ENCODE data around the gene TRPM3. TPM values are rescaled to one million over a fixed set of nuclear protein-coding genes. Genes with fewer than 3 reads are reported as not detected.

Gene TRPM3
- total and polyA plus RNA-seq, 9 of the 15 experiments (the other 6 are each of a cell fraction or from before 2014, with no cell fraction given), result 0.04 TPM; not detected in 8

DNA sequence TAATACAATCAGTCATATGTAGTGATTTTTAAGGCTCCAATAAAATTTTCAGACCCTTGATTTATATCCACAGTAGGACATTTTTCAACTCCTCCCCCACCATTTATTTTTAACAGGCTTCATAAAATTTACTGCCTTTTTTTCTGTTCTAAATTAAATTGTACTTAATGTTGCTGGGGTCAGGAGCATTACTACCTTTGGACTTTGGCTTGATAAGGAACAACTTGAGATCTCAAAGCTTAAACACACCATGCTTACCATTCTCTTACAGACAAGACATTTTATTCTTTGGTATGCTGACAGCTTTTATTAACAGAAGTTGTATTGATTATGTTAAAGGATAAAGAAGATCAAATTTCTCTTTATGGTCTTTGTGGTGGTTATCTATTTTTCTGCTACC is 30.5 kb downstream of the TRPM3 start:
- H3K27me3 ChIP-seq (ENCODE audit: control insufficient read depth in 2 of 2, insufficient read depth in 2 of 2, low read length in 2 of 2), result no peaks in the 10 kb centered on the region
- ATAC-seq, result no peak
- H4K20me1 ChIP-seq (replicated peaks; ENCODE audit: control insufficient read depth, insufficient read depth, low read length), result no peaks in the 10 kb centered on the region
- no peak for DNase-seq (ENCODE audit: extremely low read depth in 1 of 4, low spot score in 3 of 4)
- no peak for FAIRE-seq
- CTCF ChIA-PET (ENCODE audit: low intra/inter-chr PET ratio), result no interaction called here
- H3K9me3 ChIP-seq (replicated peaks; ENCODE audit: control insufficient read depth, insufficient read depth, low read depth, low read length), result no peaks in the 10 kb centered on the region
- no peak overlapping the region for H2AFZ ChIP-seq (ENCODE audit: low read depth, low read length)
- H3K4me2 ChIP-seq (ENCODE audit: insufficient read depth, low read length), result no peak overlapping the region
- no peaks in the 10 kb centered on the region for H3K79me2 ChIP-seq (ENCODE audit: control insufficient read depth, insufficient read depth, low read length)
- no peaks in the 10 kb centered on the region for H3K9me1 ChIP-seq (ENCODE audit: control insufficient read depth, insufficient read depth, low read length)
- no peak overlapping the region for H3K4me3 ChIP-seq
- H3K36me3 ChIP-seq (ENCODE audit: control insufficient read depth, insufficient read depth, low read length), result no peaks in the 10 kb centered on the region
- no TSS peak for BruUV-seq (replicated peaks)
- in situ Hi-C loops (cut with MboI) (no loop called here), intact Hi-C loops (cut with micrococcal nuclease) (no loop called here)
- H3K9ac ChIP-seq (ENCODE audit: insufficient read depth in 1 of 2, low read depth in 2 of 2, low read length in 2 of 2), result no peak overlapping the region
- no peak overlapping the region for H3K27ac ChIP-seq (ENCODE audit: extremely low read depth, low read depth, low read length)
- POLR2A ChIA-PET, result no interaction called here
- no peaks in the 10 kb centered on the region for H3K4me1 ChIP-seq (replicated peaks in 1 of 2; ENCODE audit: control insufficient read depth in 2 of 2, insufficient read depth in 2 of 2, low read length in 2 of 2)
- TF ChIP-seq CEBPB (tag; IDR thresholded peaks at IDR 0.05) (no peak), GATAD2A (IDR thresholded peaks at IDR 0.05) (no peak), ZNF282 (CRISPR knock-in tag; IDR thresholded peaks at IDR 0.05) (no peak), RBM34 (IDR thresholded peaks at IDR 0.05; ENCODE audit: borderline replicate concordance, insufficient read depth, low read length) (no peak), ELF2 (CRISPR knock-in tag; IDR thresholded peaks at IDR 0.05) (no peak), IRF2 (CRISPR knock-in tag; IDR thresholded peaks at IDR 0.05) (no peak), ZNF12 (CRISPR knock-in tag; IDR thresholded peaks at IDR 0.05) (no peak), GABPB2 (CRISPR knock-in tag; conservative IDR thresholded peaks at IDR 0.05) (no peak), MIER1 (IDR thresholded peaks at IDR 0.05; ENCODE audit: low read depth) (no peak), CHCHD3 (CRISPR knock-in tag; IDR thresholded peaks at IDR 0.05) (no peak), ZKSCAN8 (CRISPR knock-in tag; IDR thresholded peaks at IDR 0.05) (no peak), NFXL1 (CRISPR knock-in tag; IDR thresholded peaks at IDR 0.05) (no peak)
- TF ChIP-seq, protein P1, sequence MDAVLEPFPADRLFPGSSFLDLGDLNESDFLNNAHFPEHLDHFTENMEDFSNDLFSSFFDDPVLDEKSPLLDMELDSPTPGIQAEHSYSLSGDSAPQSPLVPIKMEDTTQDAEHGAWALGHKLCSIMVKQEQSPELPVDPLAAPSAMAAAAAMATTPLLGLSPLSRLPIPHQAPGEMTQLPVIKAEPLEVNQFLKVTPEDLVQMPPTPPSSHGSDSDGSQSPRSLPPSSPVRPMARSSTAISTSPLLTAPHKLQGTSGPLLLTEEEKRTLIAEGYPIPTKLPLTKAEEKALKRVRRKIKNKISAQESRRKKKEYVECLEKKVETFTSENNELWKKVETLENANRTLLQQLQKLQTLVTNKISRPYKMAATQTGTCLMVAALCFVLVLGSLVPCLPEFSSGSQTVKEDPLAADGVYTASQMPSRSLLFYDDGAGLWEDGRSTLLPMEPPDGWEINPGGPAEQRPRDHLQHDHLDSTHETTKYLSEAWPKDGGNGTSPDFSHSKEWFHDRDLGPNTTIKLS (IDR thresholded peaks at IDR 0.05; ENCODE audit: borderline replicate concordance, low read depth), result no peak
- TF ChIP-seq, protein P2, sequence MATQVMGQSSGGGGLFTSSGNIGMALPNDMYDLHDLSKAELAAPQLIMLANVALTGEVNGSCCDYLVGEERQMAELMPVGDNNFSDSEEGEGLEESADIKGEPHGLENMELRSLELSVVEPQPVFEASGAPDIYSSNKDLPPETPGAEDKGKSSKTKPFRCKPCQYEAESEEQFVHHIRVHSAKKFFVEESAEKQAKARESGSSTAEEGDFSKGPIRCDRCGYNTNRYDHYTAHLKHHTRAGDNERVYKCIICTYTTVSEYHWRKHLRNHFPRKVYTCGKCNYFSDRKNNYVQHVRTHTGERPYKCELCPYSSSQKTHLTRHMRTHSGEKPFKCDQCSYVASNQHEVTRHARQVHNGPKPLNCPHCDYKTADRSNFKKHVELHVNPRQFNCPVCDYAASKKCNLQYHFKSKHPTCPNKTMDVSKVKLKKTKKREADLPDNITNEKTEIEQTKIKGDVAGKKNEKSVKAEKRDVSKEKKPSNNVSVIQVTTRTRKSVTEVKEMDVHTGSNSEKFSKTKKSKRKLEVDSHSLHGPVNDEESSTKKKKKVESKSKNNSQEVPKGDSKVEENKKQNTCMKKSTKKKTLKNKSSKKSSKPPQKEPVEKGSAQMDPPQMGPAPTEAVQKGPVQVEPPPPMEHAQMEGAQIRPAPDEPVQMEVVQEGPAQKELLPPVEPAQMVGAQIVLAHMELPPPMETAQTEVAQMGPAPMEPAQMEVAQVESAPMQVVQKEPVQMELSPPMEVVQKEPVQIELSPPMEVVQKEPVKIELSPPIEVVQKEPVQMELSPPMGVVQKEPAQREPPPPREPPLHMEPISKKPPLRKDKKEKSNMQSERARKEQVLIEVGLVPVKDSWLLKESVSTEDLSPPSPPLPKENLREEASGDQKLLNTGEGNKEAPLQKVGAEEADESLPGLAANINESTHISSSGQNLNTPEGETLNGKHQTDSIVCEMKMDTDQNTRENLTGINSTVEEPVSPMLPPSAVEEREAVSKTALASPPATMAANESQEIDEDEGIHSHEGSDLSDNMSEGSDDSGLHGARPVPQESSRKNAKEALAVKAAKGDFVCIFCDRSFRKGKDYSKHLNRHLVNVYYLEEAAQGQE (IDR thresholded peaks at IDR 0.05; ENCODE audit: borderline replicate concordance), result no peak
- TF ChIP-seq, protein P2 (CRISPR knock-in tag; IDR thresholded peaks at IDR 0.05; ENCODE audit: low read depth), result no peak
- TF ChIP-seq, protein P3, sequence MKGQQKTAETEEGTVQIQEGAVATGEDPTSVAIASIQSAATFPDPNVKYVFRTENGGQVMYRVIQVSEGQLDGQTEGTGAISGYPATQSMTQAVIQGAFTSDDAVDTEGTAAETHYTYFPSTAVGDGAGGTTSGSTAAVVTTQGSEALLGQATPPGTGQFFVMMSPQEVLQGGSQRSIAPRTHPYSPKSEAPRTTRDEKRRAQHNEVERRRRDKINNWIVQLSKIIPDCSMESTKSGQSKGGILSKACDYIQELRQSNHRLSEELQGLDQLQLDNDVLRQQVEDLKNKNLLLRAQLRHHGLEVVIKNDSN (CRISPR knock-in tag; IDR thresholded peaks at IDR 0.05), result no peak

Data from K562 (cell line).